ENCODE measurements around the gene KCNC4.

- TF ChIP-seq POLR2A (IDR thresholded peaks at IDR 0.05) = no peak
- no peak for TF ChIP-seq POLR2AphosphoS5 (IDR thresholded peaks at IDR 0.05)
- no peak for TF ChIP-seq EP300 (IDR thresholded peaks at IDR 0.05)
- no peak for TF ChIP-seq CTCF (IDR thresholded peaks at IDR 0.05)
Measured at GRCh38 chr1:110225756-110226404, 15.8 kb downstream of the KCNC4 start.
